AG09319 (cell line): ENCODE data around the gene ZNF800.

ENCODE experiments used
- DNase-seq: peaks from one replicate; pipeline ENCODE4 v3.0.0-alpha.2; 2010; ENCODE audit warnings: low read depth; ENCODE audit errors: extremely low read depth
- CTCF ChIP-seq: IDR thresholded peaks from 2 replicates; pipeline ENCODE4 v1.5.1; 2011; ENCODE audit warnings: low read depth, mild to moderate bottlenecking, inconsistent platforms, low read length, moderate library complexity

ZNF800 gene

GRCh38 chr7:127347567-127348246 lies 44.8 kb downstream of the ZNF800 start:
- TF ChIP-seq CTCF = peak; percentile 19
- peak; percentile 23 for DNase-seq

GRCh38 chr7:127346575-127347256 lies 45.8 kb downstream of the ZNF800 start:
- no peak for TF ChIP-seq CTCF
- no peak for DNase-seq

GRCh38 chr7:127342596-127342995 lies 49.9 kb downstream of the ZNF800 start:
- no peak for DNase-seq
- no peak for TF ChIP-seq CTCF

DNA sequence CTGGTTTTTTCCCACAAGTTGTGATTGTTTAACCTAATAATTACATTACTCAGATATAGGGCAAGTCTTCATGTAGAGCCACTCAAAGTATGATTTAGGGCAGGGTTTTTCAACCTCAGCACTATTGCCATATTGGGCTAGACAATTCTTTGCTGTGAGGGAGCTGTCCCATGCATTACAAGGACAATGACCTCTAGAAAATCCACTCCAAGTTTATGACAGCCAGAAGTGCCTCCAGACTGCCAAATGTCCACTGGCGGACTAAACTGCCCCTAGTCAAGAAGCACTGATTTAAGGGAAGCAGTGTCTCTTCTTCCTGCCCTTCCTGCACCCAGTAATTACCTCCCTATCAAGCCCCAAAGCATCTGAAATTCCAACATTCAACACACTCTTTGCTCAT lies 54.4 kb downstream of the ZNF800 start:
- TF ChIP-seq CTCF = no peak
- no peak for DNase-seq

DNA sequence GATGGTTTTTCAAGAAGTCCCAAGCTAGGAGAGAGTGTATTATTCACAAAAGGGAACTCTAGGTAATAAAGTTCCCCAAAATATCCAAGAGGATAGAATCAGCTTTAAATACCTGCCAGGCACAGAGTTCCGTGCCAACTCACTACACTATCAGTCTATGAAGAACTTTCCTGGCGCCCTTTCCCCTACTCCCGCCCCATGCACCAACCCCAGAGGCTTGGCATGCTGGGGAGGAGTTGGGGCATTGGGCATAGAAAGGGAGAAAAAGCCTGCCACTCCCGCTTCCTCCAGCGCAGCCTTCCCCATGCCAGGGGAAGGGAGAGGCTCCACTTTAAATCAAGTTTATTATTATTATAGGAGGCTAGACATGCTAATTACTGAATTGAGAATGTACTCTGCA lies 54.9 kb downstream of the ZNF800 start:
- no peak for DNase-seq
- TF ChIP-seq CTCF = no peak

- TF ChIP-seq CTCF = no peak
- DNase-seq = no peak
Measured at GRCh38 chr7:127336458-127336857, 56.0 kb downstream of the ZNF800 start.

GRCh38 chr7:127332880-127333279 lies 59.6 kb downstream of the ZNF800 start:
- no peak for TF ChIP-seq CTCF
- no peak for DNase-seq
